Bronchial epithelial cell (primary cell): ENCODE results near the gene AKR1B1. TPM values are rescaled to one million over a fixed set of nuclear protein-coding genes. Genes with fewer than 3 reads are reported as not detected.
A peak's percentile ranks its signal among the peaks of the same experiment; 100 is the strongest.

Experiments
- DNase-seq: peaks from one replicate; pipeline ENCODE4 v3.0.0-alpha.2; 2010; ENCODE audit warnings: low read depth
- FAIRE-seq: peaks from 2 replicates; lab custom pipeline; 2011; peaks lifted over from hg19 to GRCh38; lab: Jason Lieb, UNC
- H3K27me3 ChIP-seq: 2 replicates; pipeline ENCODE4 v1.5.1; 2011; ENCODE audit warnings: low read length; ENCODE audit not compliant: control insufficient read depth, insufficient read depth
- H3K36me3 ChIP-seq: 2 replicates; pipeline ENCODE4 v1.5.1; 2011; ENCODE audit warnings: low read length; ENCODE audit not compliant: control insufficient read depth, insufficient read depth
- H3K4me3 ChIP-seq: 2 replicates; pipeline ENCODE4 v1.5.1; 2011; ENCODE audit warnings: mild to moderate bottlenecking, low read depth, low read length, control low read depth
- CTCF ChIP-seq: IDR thresholded peaks from 2 replicates; pipeline ENCODE4 v1.5.1; 2011; ENCODE audit warnings: mild to moderate bottlenecking, moderate library complexity, low read length, control low read depth, inconsistent platforms; ENCODE audit not compliant: insufficient read depth, severe bottlenecking
- total RNA-seq: library from RNA; depleted of rRNA; stranded (reverse); fragments of >200 nt; gene quantifications from 2 replicates; pipeline ENCODE4 v1.2.1, GENCODE V29; 2014

AKR1B1 gene
- total RNA-seq, 1 donor from 2014 or later, result 77.1 TPM

GRCh38 chr7:134482858-134483257, 24.0 kb upstream of the AKR1B1 start:
- H3K36me3 ChIP-seq, result no peaks in the 10 kb centered on the region
- no peaks in the 10 kb centered on the region for H3K27me3 ChIP-seq
- TF ChIP-seq CTCF, result no peak
- no peak for DNase-seq
- FAIRE-seq, result no peak
- H3K4me3 ChIP-seq, result no peak overlapping the region

GRCh38 chr7:134481167-134481566, 22.3 kb upstream of the AKR1B1 start:
- no peak for FAIRE-seq
- H3K4me3 ChIP-seq, result no peak overlapping the region
- no peak for DNase-seq
- no peak for TF ChIP-seq CTCF
- H3K36me3 ChIP-seq, result no peaks in the 10 kb centered on the region
- no peaks in the 10 kb centered on the region for H3K27me3 ChIP-seq

- FAIRE-seq (no peak), DNase-seq (peak; percentile 61)
- Histone ChIP-seq H3K36me3 (no peaks in the 10 kb centered on the region), H3K27me3 (no peaks in the 10 kb centered on the region), H3K4me3 (no peak overlapping the region)
- TF ChIP-seq CTCF, result no peak
Observed at GRCh38 chr7:134480730-134481129, 21.8 kb upstream of the AKR1B1 start.

GRCh38 chr7:134480202-134480601, 21.3 kb upstream of the AKR1B1 start:
- Histone ChIP-seq H3K27me3 (no peaks in the 10 kb centered on the region), H3K36me3 (no peaks in the 10 kb centered on the region), H3K4me3 (no peak overlapping the region)
- FAIRE-seq, result no peak
- no peak for DNase-seq
- TF ChIP-seq CTCF, result no peak

- TF ChIP-seq CTCF, result no peak
- DNase-seq (peak; percentile 25), FAIRE-seq (no peak)
- Histone ChIP-seq H3K27me3 (no peaks in the 10 kb centered on the region), H3K36me3 (no peaks in the 10 kb centered on the region), H3K4me3 (no peak overlapping the region)
Observed at GRCh38 chr7:134478707-134479106, 19.8 kb upstream of the AKR1B1 start.

GRCh38 chr7:134477954-134478353, 19.1 kb upstream of the AKR1B1 start:
- FAIRE-seq (no peak), DNase-seq (peak; percentile 13)
- no peak overlapping the region for H3K4me3 ChIP-seq

More at GRCh38 chr7:134477954-134478353, 19.1 kb upstream of the AKR1B1 start:
- no peaks in the 10 kb centered on the region for H3K27me3 ChIP-seq
- no peak for TF ChIP-seq CTCF
- H3K36me3 ChIP-seq, result no peaks in the 10 kb centered on the region
